Pancreas (tissue), 10 donors: Measurements from ENCODE around the gene AAK1. TPM values are rescaled to one million over a fixed set of nuclear protein-coding genes. Genes with fewer than 3 reads are reported as not detected.
A peak's percentile ranks its signal among the peaks of the same experiment; 100 is the strongest.

Experiments
- ATAC-seq, 4 donors: fragments of 200-7000 bp; cut with Tn5 transposase; one replicate each; pipeline versions ENCODE4 v1.8.0 to v1.9.1; 2020; ENCODE audit warnings: mild to moderate bottlenecking in 4 of 4, moderate library complexity in 4 of 4
- DNase-seq, 6 donors: peaks; one replicate each; pipeline ENCODE4 v3.0.0-alpha.2; 2020
- FAIRE-seq: peaks from 2 replicates; lab custom pipeline; 2012; peaks lifted over from hg19 to GRCh38; lab: Jason Lieb, UNC
- H3K27ac ChIP-seq, 4 donors: fragments of 200-600 bp; sonication (generic); 1 replicate in 3 of 4; 2 replicates in 1 of 4; pipeline versions ENCODE4 v1.5.0 to v1.8.0; 2020
- H3K27me3 ChIP-seq, 4 donors: fragments of 200-600 bp; one replicate each; pipeline ENCODE4 v1.8.0; 2021
- H3K36me3 ChIP-seq, 3 donors: fragments of 200-600 bp; sonication (generic) in 1 of 3; one replicate each; pipeline versions ENCODE4 v1.5.0 to v1.8.0; 2020 to 2021
- H3K4me1 ChIP-seq, 3 donors: fragments of 200-600 bp; one replicate each; pipeline ENCODE4 v1.8.0; 2021
- H3K4me3 ChIP-seq, 4 donors: fragments of 200-600 bp; sonication (generic) in 2 of 4; one replicate each; pipeline versions ENCODE4 v1.5.0 to v1.8.0; 2020 to 2021
- H3K9me3 ChIP-seq, 4 donors: fragments of 200-600 bp; one replicate each; pipeline ENCODE4 v1.8.0; 2021
- CTCF ChIP-seq, 4 donors: fragments of 200-600 bp; sonication (generic) in 3 of 4; IDR thresholded peaks; one replicate each; pipeline versions ENCODE4 v1.5.0 to v1.8.0; 2021; ENCODE audit warnings: antibody characterized with exemption in 4 of 4
- WGBS, 2 donors: extraction: QIAGEN DNeasy Blood & Tissue Kit; methylation state at CpG; one replicate each; pipeline ENCODE4 v1.1.7; 2013; 5-methylcytosine and 5-hydroxymethylcytosine counted together
- intact Hi-C, 3 donors: fragments of 100-400 bp; cut with DNase I; formaldehyde crosslinking; loops; one replicate each; pipeline versions ENCODE4 v1.11.1 to v1.14.2; 2022
- polyA plus RNA-seq, 2 donors: library from polyadenylated mRNA; stranded (reverse); fragments of 200-250 nt; gene quantifications; one replicate each; pipeline ENCODE4 v1.2.3, GENCODE V29; 2013
- total RNA-seq, 6 donors: library from RNA; stranded (reverse); fragmentation: NEBNext Ultra II Directional in 4 of 6; extraction: Animal tissue kit (Norgen Biotek cat#: 25700) in 4 of 6; gene quantifications; one replicate each; pipeline versions ENCODE4 v1.2.1 to v1.2.4, GENCODE V29; 2021 to 2023
- donor health status: healthy with polysubstance abuse.
- donor health status: DM: no; HTN: no; CAD: no; lungs with moderate emphysema.
- donor health status: DM: no; HTN: no; CAD: no.
- donor health status: control.
- donor health status: control.
- donor health status: Bipolar disorder and iron deficiency.
- donor health status: DM: yes; HTN: yes; CAD: no.
- donor health status: DM: no; HTN: no; CAD: no.
- donor health status: DM: no; HTN: no; CAD: no.
- donor health status: DM: yes; HTN: yes; CAD: no.

AAK1 gene
- total and polyA plus RNA-seq, 8 donors = 20.6 to 45.1 (median 32.5) TPM

- no peak for ATAC-seq
- DNase-seq = no peak
- Histone ChIP-seq H3K4me3 (no peak overlapping the region), H3K36me3 (peaks cover 6 to 43% (median 8%) of the 10 kb centered on the region in 3 donors), H3K9me3 (no peaks in the 10 kb centered on the region), H3K27ac (no peak overlapping the region), H3K4me1 (no peaks in the 10 kb centered on the region), H3K27me3 (no peaks in the 10 kb centered on the region)
- TF ChIP-seq CTCF (IDR thresholded peaks at IDR 0.05) = no peak
- FAIRE-seq = no peak
- 94 to 95% methylated on average over 7 of the region's 7 CpGs for WGBS, 2 donors
- intact Hi-C loops = no loop called here
Observed at GRCh38 chr2:69509750-69510140, 133.8 kb downstream of the AAK1 start.

DNA sequence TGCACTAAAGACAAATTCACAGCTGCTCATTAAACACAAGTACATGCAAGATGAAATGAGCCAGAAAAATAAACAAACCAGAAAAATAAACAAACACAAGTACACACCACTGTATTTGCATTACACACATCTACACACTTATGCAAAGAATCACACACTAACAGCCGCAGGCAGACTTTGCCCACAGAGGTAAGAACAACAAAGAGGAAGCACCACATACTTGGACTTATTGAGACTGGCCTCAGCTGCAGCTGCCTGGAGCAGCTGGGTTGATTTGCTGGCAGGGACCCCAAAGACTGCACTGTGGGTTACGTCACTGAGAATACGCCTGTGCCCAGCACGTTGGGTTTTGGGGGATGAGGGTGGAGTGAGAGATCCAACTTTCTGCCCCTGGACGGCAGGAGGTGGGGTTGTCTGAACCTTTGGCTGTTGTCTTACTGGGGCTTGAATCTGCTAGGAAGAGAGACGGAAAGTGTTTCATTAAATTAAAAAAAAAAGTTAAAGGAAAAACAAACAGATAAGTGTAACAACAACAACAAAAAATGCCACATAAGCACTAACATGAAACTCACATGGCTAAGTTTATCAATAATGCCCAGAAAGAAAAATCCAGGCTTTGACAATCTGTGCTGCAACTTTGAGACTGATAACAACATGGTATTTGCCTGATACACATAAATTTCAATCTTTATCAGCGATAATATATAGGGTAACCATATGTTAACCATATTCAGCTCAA is 134.4 kb downstream of the AAK1 start:
- DNase-seq (no peak), ATAC-seq (peak in 1 of 4 donors; percentile 14)
- peaks cover 8 to 40% (median 9%) of the 10 kb centered on the region in 3 donors for H3K36me3 ChIP-seq

DNA sequence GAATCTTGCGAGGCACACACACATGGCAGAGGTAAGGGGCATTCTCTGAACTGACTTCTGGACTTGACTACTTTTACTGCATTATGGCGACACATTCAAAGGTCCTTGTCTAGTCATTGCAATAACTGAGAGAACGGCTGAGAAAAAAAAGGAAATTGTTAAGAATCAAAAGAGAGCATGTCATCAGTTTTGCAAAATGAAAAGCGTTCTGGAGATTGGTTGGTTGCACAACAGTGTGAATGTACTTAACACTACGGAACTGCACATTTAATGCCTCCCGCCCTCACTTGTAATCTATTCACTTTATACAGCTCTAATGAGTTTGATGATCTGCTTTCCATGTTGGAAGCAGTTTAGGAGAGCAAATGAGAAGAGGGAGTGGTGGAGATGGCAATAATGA is 137.8 kb downstream of the AAK1 start:
- peak in 2 of 4 donors; percentile 37 to 44 for ATAC-seq
- FAIRE-seq = no peak

More for the DNA sequence above, 134.4 kb downstream of the AAK1 start:
- no peak for TF ChIP-seq CTCF (IDR thresholded peaks at IDR 0.05)
- H3K27ac ChIP-seq = no peak overlapping the region
- no peaks in the 10 kb centered on the region for H3K4me1 ChIP-seq
- no peaks in the 10 kb centered on the region for H3K9me3 ChIP-seq
- WGBS, 2 donors = 78% methylated on average over 7 of the region's 7 CpGs
- no peaks in the 10 kb centered on the region for H3K27me3 ChIP-seq
- no peak for FAIRE-seq
- intact Hi-C loops = no loop called here
- no peak overlapping the region for H3K4me3 ChIP-seq

GRCh38 chr2:69501301-69501700 is 142.2 kb downstream of the AAK1 start:
- Histone ChIP-seq H3K36me3 (peaks cover 3 to 20% (median 8%) of the 10 kb centered on the region in 3 donors), H3K4me3 (no peak overlapping the region), H3K9me3 (no peaks in the 10 kb centered on the region), H3K27ac (no peak overlapping the region), H3K4me1 (no peaks in the 10 kb centered on the region), H3K27me3 (no peaks in the 10 kb centered on the region)
- no peak for DNase-seq
- WGBS, 2 donors = 94 to 96% methylated on average over 3 of the region's 3 CpGs
- no peak for TF ChIP-seq CTCF (IDR thresholded peaks at IDR 0.05)
- no peak for FAIRE-seq
- ATAC-seq = no peak
- intact Hi-C loops = no loop called here

More for the DNA sequence above, 137.8 kb downstream of the AAK1 start:
- Histone ChIP-seq H3K36me3 (peaks cover 3 to 22% (median 8%) of the 10 kb centered on the region in 3 donors), H3K27ac (no peak overlapping the region), H3K4me3 (no peak overlapping the region), H3K9me3 (no peaks in the 10 kb centered on the region), H3K27me3 (no peaks in the 10 kb centered on the region), H3K4me1 (no peaks in the 10 kb centered on the region)
- WGBS, 2 donors = 93 to 95% methylated on average over 6 of the region's 6 CpGs
- no peak for DNase-seq
- intact Hi-C loops = no loop called here
- TF ChIP-seq CTCF (IDR thresholded peaks at IDR 0.05) = no peak

DNA sequence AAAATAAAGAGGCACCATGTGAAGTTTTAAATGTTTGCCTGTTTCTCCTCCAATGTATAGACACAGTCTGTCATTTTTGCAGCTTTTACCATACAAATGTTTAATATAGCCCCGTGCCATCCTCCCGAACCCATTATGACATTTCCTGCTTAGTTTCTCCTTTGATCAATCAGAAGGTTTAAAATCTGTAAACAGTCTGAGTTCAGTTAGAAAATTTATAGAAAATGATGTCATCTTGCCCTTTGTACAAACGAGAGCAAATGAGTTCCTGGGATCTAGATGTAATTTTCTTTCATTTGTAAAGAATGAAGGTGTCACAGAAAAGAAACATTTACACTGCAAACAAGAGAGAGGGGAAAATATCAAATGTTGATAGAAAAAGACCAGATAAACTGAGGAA is 143.6 kb downstream of the AAK1 start:
- Histone ChIP-seq H3K36me3 (peaks cover 0 to 11% (median 3%) of the 10 kb centered on the region in 3 donors), H3K27ac (no peak overlapping the region), H3K4me1 (no peaks in the 10 kb centered on the region), H3K27me3 (no peaks in the 10 kb centered on the region), H3K9me3 (no peaks in the 10 kb centered on the region), H3K4me3 (no peak overlapping the region)
- TF ChIP-seq CTCF (IDR thresholded peaks at IDR 0.05) = no peak
- DNase-seq (no peak), FAIRE-seq (no peak), ATAC-seq (peak in 1 of 4 donors; percentile 34)
- 70 to 84% methylated on average over 3 of the region's 3 CpGs for WGBS, 2 donors
- intact Hi-C loops = no loop called here
